ENCODE results near the gene PRKAG3. TPM values are rescaled to one million over a fixed set of nuclear protein-coding genes. Genes with fewer than 3 reads are reported as not detected.

Gene PRKAG3
- total and polyA plus RNA-seq, 2 donors (not counting 3 experiments of a cell fraction or from before 2014, with no cell fraction given): not detected

GRCh38 chr2:218777276-218777990 lies 54.2 kb downstream of the PRKAG3 start:
- DNase-seq (ENCODE audit: low read depth, low spot score): no peak
- Histone ChIP-seq H3K36me3 (ENCODE audit: control insufficient read depth in 2 of 2, extremely low read depth in 1 of 2, insufficient read depth in 2 of 2, low read length in 2 of 2) (no peaks in the 10 kb centered on the region), H3K9ac (replicated peaks; ENCODE audit: extremely low read depth, insufficient read depth, low read length) (no peak overlapping the region), H3K27ac (ENCODE audit: insufficient read depth, low read depth, low read length) (no peak overlapping the region), H3K27me3 (ENCODE audit: control insufficient read depth in 2 of 2, insufficient read depth in 2 of 2, low read length in 2 of 2) (no peaks in the 10 kb centered on the region), H3K4me3 (replicated peaks in 1 of 3; ENCODE audit: insufficient read depth in 1 of 3, low read depth in 1 of 3, low read length in 3 of 3) (no peak overlapping the region), H2AFZ (ENCODE audit: low read depth, low read length) (no peak overlapping the region), H3K4me1 (ENCODE audit: control insufficient read depth, extremely low read depth, insufficient read depth, low read length) (peaks cover 6% of the 10 kb centered on the region), H3K9me1 (replicated peaks; ENCODE audit: control insufficient read depth, extremely low read depth, insufficient read depth, low read length) (no peaks in the 10 kb centered on the region), H3K79me2 (ENCODE audit: control insufficient read depth, insufficient read depth, low read length) (no peaks in the 10 kb centered on the region), H3K4me2 (ENCODE audit: insufficient read depth, low read length) (no peak overlapping the region), H3K9me3 (replicated peaks; ENCODE audit: control insufficient read depth, insufficient read depth, low read length) (no peaks in the 10 kb centered on the region), H4K20me1 (replicated peaks; ENCODE audit: control insufficient read depth, extremely low read depth, insufficient read depth, low read length) (no peaks in the 10 kb centered on the region)
- CTCF ChIA-PET: interaction anchor here (1.5 to 5.8 kb wide), 2 partner anchors 70 kb away, joined by 7 to 22 read pairs; no protein-coding TSS in a partner anchor
- no TSS peak for BruUV-seq (replicated peaks)
- no peak for FAIRE-seq
- TF ChIP-seq POLR2A (IDR thresholded peaks at IDR 0.05; ENCODE audit: low read depth, low read length) (no peak), JUN (IDR thresholded peaks at IDR 0.05; ENCODE audit: borderline replicate concordance, insufficient read depth, insufficient read length, low read depth) (no peak), GATA2 (IDR thresholded peaks at IDR 0.05; ENCODE audit: insufficient read depth, insufficient read length, low read depth, low read length) (no peak), EZH2 (IDR thresholded peaks at IDR 0.05; ENCODE audit: borderline replicate concordance, low read depth, low read length, severe bottlenecking) (no peak), POLR2AphosphoS5 (IDR thresholded peaks at IDR 0.05; ENCODE audit: insufficient read depth, low read depth, low read length) (no peak), FOS (IDR thresholded peaks at IDR 0.05; ENCODE audit: borderline replicate concordance, insufficient read depth, low read length) (no peak), MAX (IDR thresholded peaks at IDR 0.05; ENCODE audit: insufficient read depth, insufficient read length) (no peak), MYC (IDR thresholded peaks at IDR 0.05; ENCODE audit: low read depth, low read length) (no peak)
- POLR2A ChIA-PET: no interaction called here
- intact Hi-C loops (cut with micrococcal nuclease) (no loop called here), dilution Hi-C loops (cut with MboI; ENCODE audit: extremely low pct_ligation_motif_present, low sequenced_read_pairs) (no loop called here)

All from endothelial cell of umbilical vein (primary cell).